Spleen (tissue), 11 donors: Measurements from ENCODE around the gene HPSE2. TPM values are rescaled to one million over a fixed set of nuclear protein-coding genes. Genes with fewer than 3 reads are reported as not detected.

Source experiments
- DNase-seq: peaks from one replicate; pipeline ENCODE4 v3.0.0-alpha.2; 2020
- H3K27ac ChIP-seq, 8 donors: fragments of 200-600 bp; sonication (generic) in 7 of 8; 1 replicate in 4 of 8; 2 replicates in 4 of 8; pipeline versions ENCODE4 v1.5.0 to v1.8.0; 2016 to 2021; ENCODE audit warnings: inconsistent platforms in 4 of 8, mild to moderate bottlenecking in 4 of 8, moderate library complexity in 1 of 8
- H3K27me3 ChIP-seq, 7 donors: fragments of 200-600 bp; sonication (generic) in 6 of 7; replicated peaks in 1 of 7; 1 replicate in 4 of 7; 2 replicates in 3 of 7; pipeline versions ENCODE4 v1.5.0 to v1.8.0; 2016 to 2021; ENCODE audit warnings: inconsistent platforms in 3 of 7, mild to moderate bottlenecking in 1 of 7
- H3K36me3 ChIP-seq, 6 donors: fragments of 200-600 bp; sonication (generic) in 5 of 6; 1 replicate in 4 of 6; 2 replicates in 2 of 6; pipeline versions ENCODE4 v1.5.0 to v1.8.0; 2016 to 2021; ENCODE audit warnings: inconsistent platforms in 2 of 6
- H3K4me1 ChIP-seq, 6 donors: fragments of 200-600 bp; sonication (generic) in 5 of 6; 1 replicate in 3 of 6; 2 replicates in 3 of 6; pipeline versions ENCODE4 v1.5.0 to v1.8.0; 2016 to 2021; ENCODE audit warnings: inconsistent platforms in 3 of 6
- H3K4me3 ChIP-seq, 8 donors: fragments of 200-600 bp; sonication (generic) in 7 of 8; 1 replicate in 4 of 8; 2 replicates in 4 of 8; pipeline versions ENCODE4 v1.5.0 to v1.8.0; 2016 to 2021; ENCODE audit warnings: inconsistent platforms in 4 of 8, mild to moderate bottlenecking in 4 of 8, moderate library complexity in 2 of 8
- H3K9me3 ChIP-seq, 8 donors: fragments of 200-600 bp; sonication (generic) in 7 of 8; 1 replicate in 4 of 8; 2 replicates in 4 of 8; pipeline versions ENCODE4 v1.5.0 to v1.8.0; 2016 to 2021; ENCODE audit warnings: inconsistent platforms in 4 of 8
- POLR2A ChIP-seq, 3 donors: fragments of 450-650 bp; IDR thresholded peaks; one replicate each; pipeline ENCODE4 v1.5.1; 2017; ENCODE audit warnings: antibody characterized with exemption in 3 of 3, mild to moderate bottlenecking in 1 of 3
- POLR2AphosphoS5 ChIP-seq, 3 donors: sonication (generic); formaldehyde crosslinking; IDR thresholded peaks; one replicate each; pipeline ENCODE4 v1.5.1; 2017; ENCODE audit warnings: antibody characterized with exemption in 3 of 3
- WGBS, 5 donors: extraction: QIAGEN DNeasy Blood & Tissue Kit in 3 of 5; methylation state at CpG; one replicate each; pipeline versions ENCODE4 v1.1.5 to v1.1.7; 2013 to 2018; 5-methylcytosine and 5-hydroxymethylcytosine counted together
- intact Hi-C: fragments of 100-400 bp; cut with DNase I; formaldehyde crosslinking; loops from one replicate; pipeline ENCODE4 v1.15.0; 2023; ENCODE audit warnings: low total_unique reads
- polyA plus RNA-seq, 3 donors: library from polyadenylated mRNA; stranded (reverse); fragments of 200-250 nt; gene quantifications; one replicate each; pipeline ENCODE4 v1.2.1, GENCODE V29; 2013
- total RNA-seq, 7 donors: library from RNA; depleted of rRNA in 3 of 7; stranded (reverse); fragments of >200 nt in 3 of 7; fragmentation: NEBNext Ultra II Directional in 4 of 7; extraction: Animal tissue kit (Norgen Biotek cat#: 25700) in 4 of 7; gene quantifications; one replicate each; pipeline versions ENCODE4 v1.1.0 to v1.2.1, GENCODE V29; 2016 to 2021
- TF ChIP-seq, protein P1 (sequence below), 11 experiments: fragments of 200-600 bp in 7 of 11; fragments of 450-650 bp in 4 of 11; sonication (generic) in 4 of 11; IDR thresholded peaks in 8 of 11; conservative IDR thresholded peaks in 3 of 11; 1 replicate in 7 of 11; 2 replicates in 4 of 11; pipeline versions ENCODE4 v1.4.0 to v1.8.0; 2016 to 2021; ENCODE audit warnings: antibody characterized with exemption in 11 of 11, inconsistent platforms in 4 of 11, mild to moderate bottlenecking in 1 of 11
- donor health status: healthy with polysubstance abuse.
- donor health status: DM: no; HTN: no; CAD: no; lungs with moderate emphysema.
- donor health status: DM: no; HTN: no; CAD: no.
- donor health status: Bipolar disorder and iron deficiency.
- donor health status: healthy.
- donor health status: DM: no; HTN: no; CAD: no.
- donor health status: DM: yes; HTN: yes; CAD: no.

HPSE2 gene
- total and polyA plus RNA-seq, 10 donors = 0.02 to 0.64 (median 0.03) TPM; not detected in 5

DNA sequence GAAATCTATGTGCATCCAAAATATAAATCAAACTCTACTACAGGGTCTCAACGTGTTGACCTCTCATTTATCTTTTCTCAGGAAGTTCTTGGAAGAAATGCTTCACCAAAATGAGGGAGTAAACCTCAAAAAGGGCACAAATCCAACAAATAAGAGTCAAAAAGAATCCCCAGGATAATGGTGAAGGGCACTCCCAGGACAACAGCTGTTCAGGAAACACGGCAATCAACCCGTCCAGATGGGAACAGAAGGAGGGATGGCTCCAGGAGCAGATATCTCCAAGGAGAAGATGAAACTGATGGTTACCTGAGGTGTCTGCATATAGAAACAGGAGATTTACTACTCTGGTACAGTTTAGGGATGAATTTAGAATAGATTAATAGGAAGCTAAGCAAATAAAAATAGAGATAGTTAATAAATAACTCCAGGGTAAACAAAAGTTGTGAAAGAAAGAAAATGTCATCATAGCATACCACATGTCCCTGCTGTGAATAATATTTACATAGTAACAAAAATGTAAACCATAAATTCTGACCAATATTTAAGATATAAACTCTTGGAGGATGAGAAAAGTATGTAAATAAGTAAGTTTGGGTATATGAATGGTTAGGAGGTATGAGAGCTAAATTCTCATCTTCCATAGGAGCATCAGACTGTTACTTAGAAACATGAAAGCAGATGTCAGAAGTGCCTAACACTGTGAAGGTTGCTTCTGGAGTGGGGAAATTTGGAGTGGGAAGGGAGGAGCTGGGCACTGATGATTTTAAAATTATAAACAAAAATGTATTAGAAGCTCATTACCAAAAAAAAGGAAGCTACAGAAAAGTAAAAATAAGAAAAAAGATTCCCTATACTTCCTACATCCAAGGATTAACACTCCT, 551.4 kb downstream of the HPSE2 start:
- no peak overlapping the region for H3K27ac ChIP-seq
- intact Hi-C loops = no loop called here
- H3K27me3 ChIP-seq = peaks cover 0 to 11% (median 0%) of the 10 kb centered on the region in 7 donors
- DNase-seq = no peak
- H3K9me3 ChIP-seq = peaks cover 0 to 30% (median 24%) of the 10 kb centered on the region in 8 donors
- WGBS, 5 donors = 12 to 41% (median 18%) methylated on average over 3 of the region's 3 CpGs
- TF ChIP-seq POLR2A (IDR thresholded peaks at IDR 0.05) (no peak), POLR2AphosphoS5 (IDR thresholded peaks at IDR 0.05) (no peak)
- TF ChIP-seq, protein P1, sequence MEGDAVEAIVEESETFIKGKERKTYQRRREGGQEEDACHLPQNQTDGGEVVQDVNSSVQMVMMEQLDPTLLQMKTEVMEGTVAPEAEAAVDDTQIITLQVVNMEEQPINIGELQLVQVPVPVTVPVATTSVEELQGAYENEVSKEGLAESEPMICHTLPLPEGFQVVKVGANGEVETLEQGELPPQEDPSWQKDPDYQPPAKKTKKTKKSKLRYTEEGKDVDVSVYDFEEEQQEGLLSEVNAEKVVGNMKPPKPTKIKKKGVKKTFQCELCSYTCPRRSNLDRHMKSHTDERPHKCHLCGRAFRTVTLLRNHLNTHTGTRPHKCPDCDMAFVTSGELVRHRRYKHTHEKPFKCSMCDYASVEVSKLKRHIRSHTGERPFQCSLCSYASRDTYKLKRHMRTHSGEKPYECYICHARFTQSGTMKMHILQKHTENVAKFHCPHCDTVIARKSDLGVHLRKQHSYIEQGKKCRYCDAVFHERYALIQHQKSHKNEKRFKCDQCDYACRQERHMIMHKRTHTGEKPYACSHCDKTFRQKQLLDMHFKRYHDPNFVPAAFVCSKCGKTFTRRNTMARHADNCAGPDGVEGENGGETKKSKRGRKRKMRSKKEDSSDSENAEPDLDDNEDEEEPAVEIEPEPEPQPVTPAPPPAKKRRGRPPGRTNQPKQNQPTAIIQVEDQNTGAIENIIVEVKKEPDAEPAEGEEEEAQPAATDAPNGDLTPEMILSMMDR (IDR thresholded peaks at IDR 0.05 in 8 of 11, conservative IDR thresholded peaks at IDR 0.05 in 3 of 11) = no peak
- no peaks in the 10 kb centered on the region for H3K36me3 ChIP-seq
- H3K4me3 ChIP-seq = no peak overlapping the region
- H3K4me1 ChIP-seq = no peaks in the 10 kb centered on the region

GRCh38 chr10:98676895-98677294, 558.8 kb downstream of the HPSE2 start:
- Histone ChIP-seq H3K27me3 (peaks cover 0 to 9% (median 0%) of the 10 kb centered on the region in 7 donors), H3K4me3 (no peak overlapping the region), H3K36me3 (no peaks in the 10 kb centered on the region), H3K9me3 (no peaks in the 10 kb centered on the region), H3K4me1 (no peaks in the 10 kb centered on the region), H3K27ac (no peak overlapping the region)
- TF ChIP-seq, protein P1 (IDR thresholded peaks at IDR 0.05 in 8 of 11, conservative IDR thresholded peaks at IDR 0.05 in 3 of 11) = no peak
- no peak for TF ChIP-seq POLR2A (IDR thresholded peaks at IDR 0.05)
- no peak for TF ChIP-seq POLR2AphosphoS5 (IDR thresholded peaks at IDR 0.05)
- intact Hi-C loops = no loop called here
- DNase-seq = no peak

DNA sequence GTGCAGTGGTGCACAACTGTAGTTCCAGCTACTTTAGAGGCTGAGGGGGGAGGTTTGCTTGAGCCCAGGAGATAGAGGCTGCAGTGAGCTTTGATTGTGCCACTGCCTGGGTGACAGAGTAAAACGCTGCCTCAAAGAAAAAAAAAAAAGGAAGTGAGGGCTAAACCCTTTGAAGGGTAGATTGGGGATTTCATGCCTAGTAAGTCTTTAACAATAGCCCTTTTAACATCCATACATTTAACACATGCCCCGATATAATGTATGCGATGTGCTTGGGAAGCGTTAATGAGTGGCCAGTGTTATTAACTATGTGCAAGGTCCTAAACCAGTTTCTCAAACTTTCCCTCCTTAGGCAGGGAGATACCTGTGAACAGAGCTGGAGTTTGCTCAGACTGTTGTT, 559.8 kb downstream of the HPSE2 start:
- Histone ChIP-seq H3K4me1 (no peaks in the 10 kb centered on the region), H3K27ac (no peak overlapping the region), H3K27me3 (peaks cover 0 to 8% (median 0%) of the 10 kb centered on the region in 7 donors), H3K9me3 (no peaks in the 10 kb centered on the region), H3K4me3 (no peak overlapping the region), H3K36me3 (no peaks in the 10 kb centered on the region)
- no peak for DNase-seq
- WGBS, 5 donors = 74 to 82% (median 75%) methylated on average over 4 of the region's 4 CpGs
- no peak for TF ChIP-seq POLR2A (IDR thresholded peaks at IDR 0.05)
- intact Hi-C loops = no loop called here

- no peaks in the 10 kb centered on the region for H3K36me3 ChIP-seq
- WGBS, 5 donors = 68 to 96% (median 84%) methylated on average over 1 of the region's 1 CpG
Observed at GRCh38 chr10:98673171-98673782, 562.4 kb downstream of the HPSE2 start.

More at GRCh38 chr10:98673171-98673782, 562.4 kb downstream of the HPSE2 start:
- no peak for DNase-seq
- no peaks in the 10 kb centered on the region for H3K27me3 ChIP-seq
- TF ChIP-seq POLR2A (IDR thresholded peaks at IDR 0.05) (no peak), POLR2AphosphoS5 (IDR thresholded peaks at IDR 0.05) (no peak)
- TF ChIP-seq, protein P1 (IDR thresholded peaks at IDR 0.05 in 8 of 11, conservative IDR thresholded peaks at IDR 0.05 in 3 of 11) = no peak
- intact Hi-C loops = no loop called here
- no peak overlapping the region for H3K27ac ChIP-seq
- no peaks in the 10 kb centered on the region for H3K9me3 ChIP-seq
- H3K4me1 ChIP-seq = no peaks in the 10 kb centered on the region
- no peak overlapping the region for H3K4me3 ChIP-seq
